Hypothalamus (tissue), 51 donors: ENCODE measurements around the gene GFOD2.
"Not testable (repeated sequence)": the region's sequence is repeated elsewhere in the genome, so short reads cannot be mapped to it uniquely, and the experiment has no call there.

Experiments used
- DNase-seq, 51 donors: peaks; one replicate each; lab custom pipeline; 2025; lab: John Stamatoyannopoulos, UW

Gene GFOD2, protein sequence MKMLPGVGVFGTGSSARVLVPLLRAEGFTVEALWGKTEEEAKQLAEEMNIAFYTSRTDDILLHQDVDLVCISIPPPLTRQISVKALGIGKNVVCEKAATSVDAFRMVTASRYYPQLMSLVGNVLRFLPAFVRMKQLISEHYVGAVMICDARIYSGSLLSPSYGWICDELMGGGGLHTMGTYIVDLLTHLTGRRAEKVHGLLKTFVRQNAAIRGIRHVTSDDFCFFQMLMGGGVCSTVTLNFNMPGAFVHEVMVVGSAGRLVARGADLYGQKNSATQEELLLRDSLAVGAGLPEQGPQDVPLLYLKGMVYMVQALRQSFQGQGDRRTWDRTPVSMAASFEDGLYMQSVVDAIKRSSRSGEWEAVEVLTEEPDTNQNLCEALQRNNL

DNA sequence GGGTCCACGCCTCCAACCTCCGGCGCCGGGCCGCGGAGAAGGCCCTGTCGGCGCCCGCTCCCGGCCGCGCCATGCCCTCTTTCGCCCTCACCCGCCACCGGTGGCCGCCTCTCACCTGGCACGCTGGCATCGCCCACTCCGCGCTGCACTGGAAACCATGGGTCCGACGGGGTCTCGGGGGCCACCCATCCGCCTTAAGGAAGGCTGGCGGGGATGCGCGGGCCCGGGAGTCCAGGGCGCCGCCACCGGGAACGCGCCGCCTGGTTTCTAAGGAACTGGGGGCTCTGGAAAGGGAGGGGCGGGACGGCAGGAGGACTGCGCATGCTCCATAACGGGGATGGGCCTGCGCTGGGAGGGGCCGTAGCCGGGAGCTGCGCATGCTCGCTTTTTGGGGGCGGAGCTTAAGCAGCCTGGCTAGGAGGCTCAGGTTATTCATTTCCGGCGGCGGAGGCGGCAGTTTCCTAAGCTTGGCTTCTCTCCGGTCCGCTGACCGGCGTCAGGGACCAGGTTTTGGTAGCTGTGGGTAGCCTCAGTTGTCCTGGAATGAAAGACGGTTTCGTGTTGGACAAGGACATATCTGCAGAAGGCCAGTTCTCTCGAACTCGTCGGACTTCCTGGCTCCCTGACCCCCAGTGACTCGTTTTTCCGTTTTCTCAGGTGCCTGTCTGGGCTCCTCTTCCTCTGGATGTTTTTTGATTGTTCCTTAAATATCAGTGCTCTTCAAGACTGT, at the start of gene GFOD2:
GFOD2 (minus strand) TSS at position 269 of the 730 bp plus-strand sequence. CDS start 33,601 bp downstream, outside the sequence.
- DNase-seq, result peak; percentile 45 to 98 (median 93)

DNA sequence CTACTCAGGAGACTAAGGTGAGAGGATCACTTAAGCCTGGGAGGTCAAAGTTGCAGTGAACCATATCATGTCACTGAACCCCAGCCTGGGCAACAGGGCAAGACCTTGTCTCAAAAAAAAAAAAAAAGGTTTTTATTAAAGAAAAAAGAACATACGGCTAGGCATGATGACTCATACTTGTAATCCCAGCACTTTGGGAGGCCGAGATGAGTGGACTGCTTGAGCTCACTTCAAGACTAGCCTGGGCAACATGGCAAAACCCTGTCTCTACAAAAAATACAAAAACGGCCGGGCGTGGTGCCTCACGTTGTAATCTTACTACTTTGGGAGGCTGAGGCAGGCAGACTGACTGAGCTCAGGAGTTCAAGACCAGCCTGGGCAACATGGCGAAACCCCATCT, 48.8 kb upstream of the GFOD2 start:
- DNase-seq, result no peak

DNA sequence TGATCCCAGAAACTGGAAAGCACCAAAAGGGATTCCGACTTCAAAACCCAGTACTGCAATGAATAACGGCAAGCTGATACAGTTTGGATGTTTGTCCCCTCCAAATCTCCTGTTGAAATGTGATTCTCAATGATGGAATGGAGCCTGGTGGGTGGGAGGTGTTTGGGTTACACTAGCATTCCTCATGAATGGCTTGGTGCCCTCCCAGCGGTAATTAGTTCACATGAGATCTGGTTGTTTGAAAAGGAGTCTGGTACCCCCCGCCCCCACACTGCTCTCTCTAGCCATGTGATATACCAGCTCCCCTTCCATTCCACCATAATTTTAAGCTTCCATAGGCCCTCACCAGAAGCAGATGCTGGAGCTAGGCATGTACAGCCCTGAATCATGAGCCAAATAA, 47.2 kb upstream of the GFOD2 start:
- DNase-seq, result no peak

DNA sequence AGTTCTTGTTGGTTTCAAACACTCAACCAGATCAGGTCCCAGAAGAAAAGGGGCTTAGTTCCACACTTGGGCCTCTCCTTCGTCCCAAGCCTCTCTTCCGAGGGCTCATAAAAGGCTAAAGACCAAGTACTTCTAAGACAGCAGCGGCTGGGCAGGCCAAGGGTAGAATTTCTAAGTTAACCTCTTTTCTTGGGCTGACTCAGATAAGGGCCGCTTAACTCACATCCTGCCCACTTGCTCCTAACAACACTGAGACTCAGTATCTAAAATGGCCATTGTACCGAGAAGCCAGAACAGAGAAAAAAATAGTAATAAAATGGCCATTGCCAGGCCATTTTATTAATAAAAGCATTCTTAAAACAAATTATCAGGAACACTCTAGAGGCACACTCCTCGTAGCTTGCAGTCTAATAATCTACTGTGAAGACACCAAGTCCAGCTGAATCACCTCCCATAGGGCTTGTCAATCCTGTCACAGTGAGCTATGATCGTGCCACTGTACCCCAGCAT, 45.1 kb upstream of the GFOD2 start:
- no peak for DNase-seq

DNA sequence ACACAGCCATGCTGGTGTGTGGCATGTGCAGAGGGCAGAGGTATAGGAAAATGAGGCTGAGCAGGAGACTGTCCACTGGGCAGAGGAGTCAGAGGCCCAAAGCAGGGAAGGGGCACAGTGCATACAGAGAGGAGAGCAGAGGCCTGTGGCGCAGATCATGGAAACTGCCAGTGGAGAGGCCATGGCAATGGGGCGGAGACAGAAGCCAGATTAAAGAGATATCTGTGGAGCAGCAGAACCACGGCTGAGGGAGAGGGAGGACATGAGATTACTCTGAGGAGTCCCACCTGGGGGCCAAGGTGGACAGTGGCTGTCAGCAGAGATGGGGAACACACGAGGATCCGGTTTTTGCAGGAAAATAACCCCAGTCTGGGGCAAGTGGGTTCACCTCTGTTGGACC, 44.0 kb upstream of the GFOD2 start:
- DNase-seq, result no peak

DNA sequence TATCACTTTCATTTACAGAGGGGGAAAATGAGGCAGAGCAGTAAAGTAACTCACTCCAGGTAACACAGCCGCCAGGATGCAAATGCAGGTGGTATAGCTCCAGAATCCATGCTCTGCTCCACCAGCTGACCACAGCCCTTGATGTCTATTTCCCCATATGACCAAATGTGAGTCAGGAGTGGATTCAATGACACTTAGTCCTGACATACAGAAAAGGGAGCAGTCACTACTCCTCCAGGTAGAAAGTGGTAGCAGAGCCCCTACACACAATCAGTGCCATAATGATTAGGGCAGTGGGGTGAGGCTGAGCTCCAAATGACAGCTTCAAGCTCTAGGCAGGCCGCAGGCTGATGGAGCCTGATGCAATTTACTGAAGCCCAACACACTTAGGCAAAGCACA, 43.3 kb upstream of the GFOD2 start:
- no peak for DNase-seq

DNA sequence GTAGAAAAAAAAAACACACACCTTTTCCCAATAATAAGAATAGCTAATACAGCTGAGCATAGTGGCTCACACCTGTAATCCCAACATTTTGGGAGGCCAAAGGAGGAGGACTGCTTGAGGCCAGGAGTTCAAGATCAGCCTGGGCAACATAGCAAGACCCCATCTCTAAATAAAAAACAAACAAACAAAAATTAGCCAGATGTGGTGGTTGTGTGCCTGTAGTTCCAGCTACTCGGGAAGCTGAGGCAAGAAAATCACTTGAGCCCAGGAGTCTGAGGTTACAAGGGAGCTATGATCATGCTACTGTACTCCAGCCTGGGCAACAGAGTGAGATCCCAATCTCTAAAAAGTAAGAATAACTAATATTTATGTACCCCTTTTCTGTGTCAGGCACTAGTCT, 42.8 kb upstream of the GFOD2 start:
- DNase-seq, result no peak

DNA sequence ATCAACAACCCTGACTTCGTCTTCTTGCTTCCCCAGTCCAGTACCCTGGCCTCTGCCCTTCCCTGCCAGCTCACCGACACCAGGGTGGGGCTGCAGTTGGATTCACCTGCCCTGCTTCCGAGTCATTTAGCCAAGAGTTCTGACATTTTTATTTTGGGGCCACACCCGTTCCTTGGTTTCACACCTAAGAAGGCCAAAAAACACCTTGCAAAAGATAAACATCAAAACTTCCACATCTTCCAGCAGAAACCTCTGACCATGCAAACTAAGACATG, 41.8 kb upstream of the GFOD2 start:
- peak in 1 of 51 donors; percentile 2 for DNase-seq

DNA sequence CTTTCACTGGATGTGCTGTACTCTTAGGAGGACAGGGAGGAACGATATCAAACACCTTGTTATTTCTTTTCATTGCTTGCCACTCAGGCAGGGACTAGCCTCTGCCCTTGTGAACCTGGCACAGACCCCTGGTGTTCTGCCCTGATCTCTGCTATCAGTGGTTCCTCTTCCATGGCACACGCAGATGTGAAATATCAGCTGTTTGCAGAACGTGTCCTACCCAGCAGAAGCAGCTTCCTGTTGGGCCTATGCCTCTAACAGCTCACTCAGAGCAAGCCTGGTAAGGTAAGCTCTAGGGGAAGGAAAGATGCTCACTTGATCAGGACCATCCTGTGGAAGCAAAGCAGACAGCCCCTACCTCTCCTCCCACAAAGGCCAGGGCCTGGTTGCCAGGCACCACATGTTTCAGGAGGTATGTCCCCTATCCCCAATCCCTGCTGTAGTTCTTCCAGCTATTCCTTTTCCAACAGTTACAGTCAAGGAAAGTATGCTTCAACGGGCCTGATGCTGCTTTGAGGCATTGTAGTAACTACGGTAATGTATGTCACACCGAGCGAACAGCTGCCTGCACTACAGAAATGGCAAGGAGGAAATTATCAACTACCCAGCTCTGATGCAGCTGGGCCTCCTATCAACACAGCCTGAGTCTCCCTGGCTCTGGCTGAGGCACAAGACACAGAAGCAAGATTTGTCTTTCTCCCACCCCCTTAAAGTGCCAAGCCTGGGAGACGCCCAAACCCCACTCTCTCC, 41.3 kb upstream of the GFOD2 start:
- DNase-seq, result no peak

DNA sequence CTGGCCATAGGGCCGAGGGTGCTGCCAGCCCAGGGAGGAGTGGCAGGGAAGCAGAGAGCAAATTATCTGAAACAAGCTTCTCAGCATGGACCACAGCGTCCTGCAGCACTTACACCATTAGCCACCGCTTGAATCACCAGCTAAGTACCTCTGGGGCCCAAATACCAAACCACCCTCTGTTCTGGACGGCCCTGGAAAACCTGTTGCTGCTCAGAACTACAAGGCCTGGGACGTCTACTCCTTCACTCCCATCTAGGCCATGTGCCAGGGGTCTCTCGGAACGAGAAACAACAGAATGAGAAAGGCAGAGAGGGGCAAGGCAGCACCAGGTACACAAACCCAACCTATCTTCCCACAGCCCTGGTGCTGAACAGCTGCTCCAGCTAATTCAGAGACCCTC, 39.9 kb upstream of the GFOD2 start:
- DNase-seq, result no peak

DNA sequence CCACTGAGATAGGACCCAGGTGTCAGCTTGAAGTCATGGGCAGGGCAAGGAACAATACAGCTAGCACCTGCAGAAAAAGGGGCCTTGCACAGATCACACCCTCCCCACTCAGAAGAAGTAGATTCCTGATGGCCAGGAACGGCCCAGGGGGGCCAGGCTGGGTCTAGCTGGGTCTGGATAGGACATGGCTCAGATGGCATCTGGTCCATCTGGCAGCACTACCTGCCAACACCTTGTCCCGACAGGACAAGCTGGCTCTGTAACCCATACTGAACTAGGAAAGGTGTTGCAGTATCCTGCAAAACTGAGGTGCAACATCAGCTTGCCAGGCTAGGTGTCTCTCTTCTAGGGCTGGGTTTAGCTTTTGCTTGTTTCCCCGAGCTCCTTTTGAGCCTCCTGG, 38.9 kb upstream of the GFOD2 start:
- DNase-seq, result no peak

DNA sequence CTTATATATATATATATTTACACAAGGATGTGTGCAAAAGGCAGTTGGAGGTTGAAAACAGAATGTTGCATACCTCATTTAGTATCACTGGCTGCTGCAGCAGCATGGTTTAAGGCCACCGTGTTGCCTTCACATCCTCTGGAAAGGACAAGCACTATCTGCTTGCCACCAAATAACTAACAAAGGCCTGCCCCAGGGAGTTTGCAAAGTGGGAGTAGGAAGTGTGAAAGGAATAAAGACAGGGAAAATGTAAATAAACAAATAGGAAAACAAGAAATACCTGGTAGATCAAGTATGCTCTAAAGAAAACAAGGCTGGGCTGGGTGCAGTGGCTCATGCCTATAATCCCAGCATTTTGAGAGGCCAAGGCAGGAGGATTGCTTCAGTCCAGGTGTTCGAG, 33.5 kb upstream of the GFOD2 start:
- DNase-seq, result no peak

DNA sequence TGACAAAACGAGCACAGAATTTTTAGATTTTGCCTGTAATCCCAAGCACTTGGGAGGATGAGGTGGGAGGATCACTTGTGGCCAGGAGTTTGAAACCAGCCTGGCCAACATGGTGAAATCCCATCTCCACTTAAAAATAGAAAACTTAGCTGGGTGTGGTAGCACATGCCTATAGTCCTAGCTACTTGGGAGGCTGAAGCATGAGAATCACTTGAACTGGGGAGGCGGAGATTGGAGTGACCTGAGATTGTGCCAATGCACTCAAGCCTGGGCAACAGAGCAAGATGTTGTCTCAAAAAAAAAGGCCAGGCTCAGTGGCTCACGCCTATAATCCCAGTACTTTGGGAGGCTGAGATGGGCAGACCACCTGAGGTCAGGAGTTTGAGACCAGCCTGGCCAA, 32.2 kb upstream of the GFOD2 start:
- not testable (repeated sequence) for DNase-seq

DNA sequence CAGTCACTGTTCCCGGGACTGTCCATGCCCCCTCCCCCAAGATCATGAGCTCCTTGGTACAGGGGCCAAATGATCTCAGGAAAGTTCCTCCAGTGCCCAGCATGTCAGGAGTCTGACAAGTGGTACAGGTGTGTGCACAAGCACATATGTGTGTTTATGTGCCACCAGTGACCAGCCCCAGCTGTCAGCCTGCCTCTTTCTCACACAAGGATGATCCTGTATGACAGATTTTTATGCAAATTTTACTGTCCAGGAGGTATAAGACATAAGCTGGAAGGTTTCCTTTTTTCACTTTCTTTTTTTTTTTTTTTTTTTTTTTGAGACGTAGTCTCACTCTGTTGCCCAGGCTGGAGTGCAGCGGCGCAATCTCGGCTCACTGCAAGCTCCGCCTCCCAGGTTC, 31.4 kb upstream of the GFOD2 start:
- DNase-seq, result no peak

DNA sequence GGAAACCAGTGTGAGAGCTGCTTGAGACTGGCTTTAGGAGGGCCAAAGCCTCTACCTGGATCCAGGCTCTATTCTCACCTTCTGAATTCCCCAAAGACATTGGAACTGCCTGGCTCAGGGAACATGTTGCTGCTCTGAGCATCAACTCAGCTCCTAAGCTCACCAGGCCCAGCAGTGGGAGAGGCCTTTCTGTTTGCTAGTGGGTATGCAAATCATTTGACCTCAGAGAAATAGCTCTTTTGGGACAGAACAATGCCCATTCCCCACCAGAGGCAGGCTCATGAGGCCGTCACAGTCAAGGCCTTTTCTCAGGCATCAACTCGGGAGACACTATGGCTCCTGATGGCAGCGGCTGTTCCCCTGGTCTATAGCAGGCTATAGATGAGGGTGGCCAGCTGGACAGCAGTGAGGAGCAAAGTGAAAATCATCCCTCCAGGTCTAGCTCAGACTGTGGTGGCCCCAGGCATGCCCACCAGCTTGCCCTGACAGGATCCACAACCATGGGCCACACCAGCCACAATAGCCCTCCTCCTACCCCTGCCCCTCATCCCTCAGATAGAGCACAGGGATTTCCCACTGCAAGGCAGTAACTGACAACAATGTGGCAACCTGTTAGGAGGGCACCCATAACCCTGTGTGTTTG, 30.4 kb upstream of the GFOD2 start:
- no peak for DNase-seq

DNA sequence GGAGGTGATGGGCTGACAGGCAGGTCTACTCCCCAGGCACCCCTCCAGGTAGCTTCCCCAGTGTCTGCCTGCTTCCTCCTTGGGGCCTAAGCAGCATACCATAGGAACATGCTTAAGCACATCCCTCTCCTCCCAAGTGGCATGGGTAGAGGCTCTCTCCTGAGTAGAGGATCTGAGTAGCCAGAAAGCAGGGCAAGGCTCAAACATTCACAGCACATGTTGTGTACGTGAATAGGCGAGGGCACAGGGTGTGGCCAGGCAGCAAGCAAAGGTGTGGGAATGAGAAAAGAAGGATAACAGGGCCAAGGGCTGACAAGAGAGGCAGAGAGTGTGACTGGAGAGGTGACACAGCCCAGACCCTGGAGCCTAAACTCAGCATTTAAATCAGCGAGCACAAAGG, 29.7 kb upstream of the GFOD2 start:
- DNase-seq, result no peak

DNA sequence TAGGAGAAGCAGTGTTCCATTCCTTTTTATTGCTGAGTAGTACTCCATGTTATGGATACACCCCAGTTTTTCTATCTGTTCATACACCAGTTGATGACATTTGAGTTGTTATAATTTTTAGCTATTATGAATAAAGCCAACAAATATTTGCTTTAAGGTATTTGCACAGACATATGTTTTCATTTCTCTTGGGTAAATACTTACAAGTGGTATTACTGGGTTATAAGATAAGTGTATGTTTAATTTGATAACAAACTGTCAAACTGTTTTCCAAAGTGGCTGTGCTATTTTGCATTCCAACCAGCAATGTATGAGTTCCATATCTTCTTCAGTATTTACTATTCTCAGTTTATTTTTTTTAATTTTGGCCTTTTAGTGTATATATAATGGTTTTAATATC, 27.7 kb upstream of the GFOD2 start:
- no peak for DNase-seq

DNA sequence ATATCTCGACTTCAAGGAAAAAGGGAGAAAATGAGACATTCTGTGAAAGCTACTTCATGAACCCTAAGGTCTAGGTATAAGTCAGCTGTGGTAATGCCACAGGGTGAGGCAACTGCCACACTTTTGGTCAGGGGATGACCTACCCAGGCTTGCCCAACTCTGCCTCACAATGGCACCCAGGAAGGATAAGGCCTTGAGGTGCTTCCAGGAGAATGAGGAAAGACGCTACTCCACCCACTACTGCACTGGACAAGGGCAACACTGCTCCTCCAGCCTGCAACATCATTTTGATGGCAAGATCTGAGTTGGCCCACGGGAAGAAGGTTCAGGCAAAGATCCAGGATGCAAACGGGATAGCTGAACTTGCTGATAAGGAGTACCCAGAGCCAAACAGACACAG, 22.0 kb upstream of the GFOD2 start:
- DNase-seq, result no peak

DNA sequence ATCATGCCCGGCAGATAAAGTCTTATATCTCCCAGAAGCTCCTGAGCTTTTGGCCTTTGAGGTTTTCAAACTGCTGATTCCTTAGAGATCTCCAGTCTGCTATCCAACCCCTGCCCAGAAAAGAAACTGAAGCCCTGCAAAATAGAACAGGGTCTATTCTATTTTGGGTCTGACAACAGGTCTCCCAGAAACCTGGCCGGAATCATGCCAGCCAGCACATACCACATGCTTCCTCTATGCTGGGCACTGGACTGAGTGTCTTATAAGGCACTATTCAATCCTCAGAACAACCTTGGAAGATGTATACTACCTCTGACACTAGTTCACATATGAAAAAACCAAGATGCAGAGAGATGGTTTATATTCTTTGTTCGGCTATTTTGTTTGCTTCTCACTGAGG, 21.3 kb upstream of the GFOD2 start:
- DNase-seq, result no peak

DNA sequence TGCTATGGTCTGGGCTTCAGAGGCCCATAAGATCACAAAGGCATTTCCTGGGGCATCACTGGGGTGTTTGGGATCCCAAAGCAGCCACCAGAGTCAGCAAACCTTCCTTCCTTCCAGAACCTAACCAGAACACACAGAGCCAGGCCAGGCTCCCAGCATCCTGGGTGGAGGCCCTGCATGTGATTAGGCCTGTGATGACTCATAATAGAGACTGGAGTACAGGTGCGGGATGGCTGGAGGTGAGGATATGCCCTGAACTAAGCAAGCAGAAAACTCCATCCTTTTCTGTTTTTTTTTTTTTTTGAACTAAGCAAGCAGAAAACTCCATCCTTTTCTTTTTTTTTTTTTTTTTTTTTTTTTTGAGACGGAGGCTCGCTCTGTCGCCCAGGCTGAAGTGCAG, 17.7 kb upstream of the GFOD2 start:
- DNase-seq, result no peak

DNA sequence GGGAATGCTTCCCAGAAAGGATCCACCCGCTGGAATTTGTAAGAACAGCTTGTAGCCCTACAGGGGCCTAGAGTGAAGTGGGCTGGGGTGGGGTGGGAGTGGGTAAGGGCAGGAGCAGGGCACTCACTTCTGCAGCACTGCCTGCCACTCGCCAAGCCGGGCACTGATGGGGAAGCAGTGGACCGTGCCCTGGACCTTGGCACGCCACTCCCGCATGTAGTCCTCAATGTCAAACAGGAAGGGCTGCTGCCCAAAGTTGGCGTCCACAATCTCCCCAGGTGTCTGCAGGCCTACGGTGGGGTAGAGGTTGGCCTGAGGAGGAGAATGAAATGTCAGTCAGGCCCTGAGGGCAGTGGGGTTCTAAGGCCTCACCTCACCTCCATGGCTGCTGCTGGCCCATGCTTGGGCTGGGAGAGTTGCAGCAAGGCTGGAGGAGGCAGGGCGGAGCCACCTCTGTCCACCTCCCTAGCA, 15.7 kb upstream of the GFOD2 start:
- DNase-seq, result no peak
